Activated naive CD4-positive, alpha-beta T cell (primary cell): Measurements from ENCODE around the gene PNPLA8.
A peak's percentile ranks its signal among the peaks of the same experiment; 100 is the strongest.
"Not testable (repeated sequence)": the region's sequence is repeated elsewhere in the genome, so short reads cannot be mapped to it uniquely, and the experiment has no call there.

Experiments used
- DNase-seq, 4 experiments: peaks; one replicate each; lab custom pipeline; 2025; lab: John Stamatoyannopoulos, UW

Gene PNPLA8

GRCh38 chr7:108525985-108526767 is at the start of gene PNPLA8:
Gene PNPLA8 (minus strand): TSS chr7:108526135. CDS start chr7:108515491, 10,644 bp downstream.
- peak; percentile 99 to 100 (median 100) for DNase-seq

- DNase-seq: no peak
Measured at GRCh38 chr7:108575156-108575555, 49.2 kb upstream of the PNPLA8 start.

GRCh38 chr7:108572480-108572879 is 46.5 kb upstream of the PNPLA8 start:
- DNase-seq: no peak

- DNase-seq: peak in 2 of 4 experiments; percentile 18 to 49
Measured at GRCh38 chr7:108570146-108570755, 44.3 kb upstream of the PNPLA8 start.

GRCh38 chr7:108569381-108570145 is 43.6 kb upstream of the PNPLA8 start, which contains the start of the genes DNAJB9 and THAP5:
Gene DNAJB9 (plus strand): TSS chr7:108569874. CDS start chr7:108571727, 1,853 bp downstream.
Gene THAP5 (minus strand): TSS chr7:108569706. CDS start chr7:108569569, 137 bp downstream.
- DNase-seq: peak; percentile 97 to 99 (median 98)

- no peak for DNase-seq
Measured at GRCh38 chr7:108568801-108569380, 43.0 kb upstream of the PNPLA8 start.

- DNase-seq: no peak
Measured at GRCh38 chr7:108565987-108566386, 40.1 kb upstream of the PNPLA8 start.

GRCh38 chr7:108561047-108561619 is 35.2 kb upstream of the PNPLA8 start:
- DNase-seq: no peak

- no peak for DNase-seq
Measured at GRCh38 chr7:108559253-108559652, 33.3 kb upstream of the PNPLA8 start.

- DNase-seq: no peak
Measured at GRCh38 chr7:108557617-108558016, 31.7 kb upstream of the PNPLA8 start.

GRCh38 chr7:108557191-108557590 is 31.3 kb upstream of the PNPLA8 start:
- DNase-seq: no peak

GRCh38 chr7:108556665-108557064 is 30.7 kb upstream of the PNPLA8 start:
- DNase-seq: not testable (repeated sequence)

- not testable (repeated sequence) for DNase-seq
Measured at GRCh38 chr7:108548141-108548896, 22.4 kb upstream of the PNPLA8 start.

GRCh38 chr7:108541478-108541877 is 15.5 kb upstream of the PNPLA8 start:
- DNase-seq: no peak

GRCh38 chr7:108538685-108539084 is 12.8 kb upstream of the PNPLA8 start:
- not testable (repeated sequence) for DNase-seq

GRCh38 chr7:108538236-108538635 is 12.3 kb upstream of the PNPLA8 start:
- DNase-seq: not testable (repeated sequence)

GRCh38 chr7:108537229-108537628 is 11.3 kb upstream of the PNPLA8 start:
- DNase-seq: no peak

GRCh38 chr7:108535744-108536143 is 9.8 kb upstream of the PNPLA8 start:
- no peak for DNase-seq

GRCh38 chr7:108535257-108535656 is 9.3 kb upstream of the PNPLA8 start:
- DNase-seq: no peak

- no peak for DNase-seq
Measured at GRCh38 chr7:108533712-108534111, 7.8 kb upstream of the PNPLA8 start.

- no peak for DNase-seq
Measured at GRCh38 chr7:108529341-108529740, 3.4 kb upstream of the PNPLA8 start.
